DND-41 (cell line): ENCODE results near the gene SMIM43.

Experiments used
- ATAC-seq: fragments of 200-7000 bp; cut with Tn5 transposase; 3 replicates; pipeline ENCODE4 v1.9.1; 2021; ENCODE audit warnings: low read depth; ENCODE audit not compliant: insufficient read depth
- DNase-seq: peaks from one replicate; pipeline ENCODE4 v3.0.0-alpha.2; 2020
- H2AFZ ChIP-seq: 2 replicates; pipeline ENCODE4 v1.6.0; 2012; ENCODE audit warnings: low read depth, low read length
- H3K27ac ChIP-seq: 2 replicates; pipeline ENCODE4 v1.5.1; 2012; ENCODE audit warnings: low read length, inconsistent platforms
- H3K27me3 ChIP-seq: fragments of 200-600 bp; sonication (generic); 2 replicates; pipeline ENCODE4 v1.6.0; 2012; ENCODE audit warnings: low read length, mild to moderate bottlenecking, inconsistent platforms; ENCODE audit not compliant: insufficient read depth, poor library complexity
- H3K36me3 ChIP-seq: 2 replicates; pipeline ENCODE4 v1.5.1; 2012; ENCODE audit warnings: low read length, inconsistent platforms; ENCODE audit not compliant: insufficient read depth
- H3K4me1 ChIP-seq: 2 replicates; pipeline ENCODE4 v1.5.1; 2012; ENCODE audit warnings: mild to moderate bottlenecking, low read length; ENCODE audit not compliant: insufficient read depth
- H3K4me2 ChIP-seq: 2 replicates; pipeline ENCODE4 v1.6.0; 2012; ENCODE audit warnings: mild to moderate bottlenecking, moderate library complexity, low read length, inconsistent platforms; ENCODE audit not compliant: insufficient read depth
- H3K4me3 ChIP-seq, 2 experiments: fragments of 200-600 bp in 1 of 2; shearing (Covaris generic) in 1 of 2; 2 replicates each; pipeline ENCODE4 v1.5.1; 2012 to 2016; ENCODE audit warnings: inconsistent platforms in 2 of 2, low read length in 2 of 2, mild to moderate bottlenecking in 2 of 2, low read depth in 1 of 2, moderate library complexity in 1 of 2
- H3K79me2 ChIP-seq: 2 replicates; pipeline ENCODE4 v1.6.0; 2012; ENCODE audit warnings: low read length, inconsistent platforms; ENCODE audit not compliant: insufficient read depth
- H3K9ac ChIP-seq: 2 replicates; pipeline ENCODE4 v1.6.0; 2012; ENCODE audit warnings: low read depth, mild to moderate bottlenecking, inconsistent platforms, low read length, moderate library complexity
- H3K9me3 ChIP-seq: 2 replicates; pipeline ENCODE4 v1.5.1; 2012; ENCODE audit warnings: low read length, moderate library complexity, mild to moderate bottlenecking, inconsistent platforms; ENCODE audit not compliant: insufficient read depth, severe bottlenecking
- H4K20me1 ChIP-seq: 2 replicates; pipeline ENCODE4 v1.6.0; 2012; ENCODE audit warnings: low read length; ENCODE audit not compliant: insufficient read depth
- EZH2 ChIP-seq: IDR thresholded peaks from 3 replicates; pipeline ENCODE4 v1.6.1; 2012; ENCODE audit warnings: borderline replicate concordance, low read depth, mild to moderate bottlenecking, moderate library complexity, low read length, inconsistent platforms; ENCODE audit not compliant: severe bottlenecking
- TF ChIP-seq, protein P1 (sequence below): IDR thresholded peaks from 2 replicates; pipeline ENCODE4 v1.5.1; 2012; ENCODE audit warnings: borderline replicate concordance, low read length, moderate library complexity, mild to moderate bottlenecking; ENCODE audit not compliant: poor library complexity, severe bottlenecking; ENCODE audit errors: extremely low read depth

SMIM43 gene

DNA sequence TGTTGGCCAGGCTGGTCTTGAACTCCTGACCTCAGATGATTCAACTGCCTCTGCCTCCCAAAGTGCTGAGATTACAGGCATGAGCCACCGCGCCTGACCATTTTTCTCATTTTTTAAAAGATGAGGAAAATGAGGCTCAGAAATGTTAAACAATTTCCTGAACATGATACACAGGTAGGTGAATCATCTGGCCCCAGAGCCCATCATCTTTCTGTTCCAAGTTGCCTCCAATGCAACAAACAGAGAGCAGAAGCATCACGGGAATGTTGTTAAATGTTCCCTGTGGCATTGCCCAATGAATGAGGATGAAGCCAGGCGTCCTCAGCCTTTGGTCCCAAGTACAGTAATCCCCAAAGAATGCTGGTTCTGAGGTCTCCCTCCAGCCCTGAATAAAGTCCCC is 36.9 kb downstream of the SMIM43 start:
- Histone ChIP-seq H3K4me1 (no peaks in the 10 kb centered on the region), H3K79me2 (no peaks in the 10 kb centered on the region), H4K20me1 (no peaks in the 10 kb centered on the region), H3K9ac (no peak overlapping the region), H3K36me3 (no peaks in the 10 kb centered on the region), H2AFZ (no peak overlapping the region), H3K27me3 (no peaks in the 10 kb centered on the region), H3K27ac (no peak overlapping the region), H3K4me3 (no peak overlapping the region), H3K9me3 (no peaks in the 10 kb centered on the region), H3K4me2 (no peak overlapping the region)
- TF ChIP-seq EZH2, result no peak
- TF ChIP-seq, protein P1, sequence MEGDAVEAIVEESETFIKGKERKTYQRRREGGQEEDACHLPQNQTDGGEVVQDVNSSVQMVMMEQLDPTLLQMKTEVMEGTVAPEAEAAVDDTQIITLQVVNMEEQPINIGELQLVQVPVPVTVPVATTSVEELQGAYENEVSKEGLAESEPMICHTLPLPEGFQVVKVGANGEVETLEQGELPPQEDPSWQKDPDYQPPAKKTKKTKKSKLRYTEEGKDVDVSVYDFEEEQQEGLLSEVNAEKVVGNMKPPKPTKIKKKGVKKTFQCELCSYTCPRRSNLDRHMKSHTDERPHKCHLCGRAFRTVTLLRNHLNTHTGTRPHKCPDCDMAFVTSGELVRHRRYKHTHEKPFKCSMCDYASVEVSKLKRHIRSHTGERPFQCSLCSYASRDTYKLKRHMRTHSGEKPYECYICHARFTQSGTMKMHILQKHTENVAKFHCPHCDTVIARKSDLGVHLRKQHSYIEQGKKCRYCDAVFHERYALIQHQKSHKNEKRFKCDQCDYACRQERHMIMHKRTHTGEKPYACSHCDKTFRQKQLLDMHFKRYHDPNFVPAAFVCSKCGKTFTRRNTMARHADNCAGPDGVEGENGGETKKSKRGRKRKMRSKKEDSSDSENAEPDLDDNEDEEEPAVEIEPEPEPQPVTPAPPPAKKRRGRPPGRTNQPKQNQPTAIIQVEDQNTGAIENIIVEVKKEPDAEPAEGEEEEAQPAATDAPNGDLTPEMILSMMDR, result no peak
- ATAC-seq (no peak), DNase-seq (no peak)

DNA sequence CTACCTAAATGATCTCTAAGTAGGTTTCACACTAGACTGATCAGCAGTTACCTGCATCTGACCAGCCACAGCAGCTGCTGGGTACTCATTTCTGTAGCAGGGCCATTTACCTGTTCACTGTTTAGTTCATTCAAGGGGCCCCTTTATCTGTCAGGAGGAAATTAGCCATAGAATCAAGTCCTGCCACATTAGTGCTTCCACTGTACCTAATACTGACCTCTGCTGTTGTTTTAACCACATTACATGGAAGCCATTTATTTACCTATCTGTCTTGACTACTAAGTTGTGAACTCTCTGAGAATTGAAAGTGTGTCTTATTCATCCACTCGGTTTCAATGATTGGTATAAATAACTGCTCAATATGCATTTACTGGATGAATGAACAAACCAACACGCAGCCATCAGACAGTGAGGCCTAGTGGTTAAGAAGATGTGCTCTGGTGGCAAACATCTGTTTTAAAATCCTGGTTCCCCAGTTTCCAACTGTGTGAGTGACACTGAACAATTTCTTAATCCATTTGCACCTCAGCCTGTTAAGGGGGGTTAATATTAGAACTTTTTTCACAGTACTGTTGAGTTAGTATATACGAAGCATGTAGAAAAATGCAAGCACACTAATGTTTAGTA is 38.2 kb downstream of the SMIM43 start:
- peak; percentile 87 for ATAC-seq
- Histone ChIP-seq H3K27me3 (no peaks in the 10 kb centered on the region), H3K4me1 (no peaks in the 10 kb centered on the region), H3K79me2 (no peaks in the 10 kb centered on the region), H4K20me1 (no peaks in the 10 kb centered on the region), H2AFZ (0 out of 2 replicates have a peak overlapping the region, but pooled peaks have one; percentile 22), H3K9ac (no peak overlapping the region), H3K27ac (no peak overlapping the region), H3K36me3 (no peaks in the 10 kb centered on the region), H3K4me3 (no peak overlapping the region), H3K9me3 (no peaks in the 10 kb centered on the region), H3K4me2 (no peak overlapping the region)
- no peak for TF ChIP-seq EZH2
- TF ChIP-seq, protein P1, result peak; percentile 69
- DNase-seq, result no peak

DNA sequence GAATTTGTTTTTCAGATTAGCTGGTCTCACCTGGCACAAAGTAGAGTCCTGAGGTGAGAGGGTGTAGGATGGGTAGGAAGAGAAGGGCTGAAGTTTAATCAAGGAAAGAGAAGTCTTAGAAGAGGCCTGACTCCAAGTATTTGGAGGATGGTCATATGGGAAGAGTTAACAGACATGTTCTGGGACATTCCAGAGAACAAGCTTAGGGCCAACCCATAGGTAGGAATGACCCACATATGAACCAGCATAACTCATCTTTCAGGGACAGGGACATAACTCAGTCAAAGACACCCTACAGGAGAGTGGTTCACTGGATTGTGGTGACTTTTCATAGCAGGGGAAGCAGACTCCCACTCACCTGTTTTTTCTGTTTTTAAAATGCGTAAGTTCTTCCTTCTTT is 40.3 kb downstream of the SMIM43 start:
- no peak for ATAC-seq
- no peaks in the 10 kb centered on the region for H3K79me2 ChIP-seq

More for the DNA sequence above, 40.3 kb downstream of the SMIM43 start:
- Histone ChIP-seq H3K27ac (no peak overlapping the region), H3K9ac (no peak overlapping the region), H3K4me1 (no peaks in the 10 kb centered on the region), H4K20me1 (no peaks in the 10 kb centered on the region), H2AFZ (no peak overlapping the region), H3K27me3 (no peaks in the 10 kb centered on the region), H3K4me2 (no peak overlapping the region), H3K4me3 (no peak overlapping the region), H3K9me3 (no peaks in the 10 kb centered on the region), H3K36me3 (no peaks in the 10 kb centered on the region)
- TF ChIP-seq EZH2, result no peak
- TF ChIP-seq, protein P1, result no peak
- no peak for DNase-seq
